Measurements from ENCODE around the gene TRIM40.

DNA sequence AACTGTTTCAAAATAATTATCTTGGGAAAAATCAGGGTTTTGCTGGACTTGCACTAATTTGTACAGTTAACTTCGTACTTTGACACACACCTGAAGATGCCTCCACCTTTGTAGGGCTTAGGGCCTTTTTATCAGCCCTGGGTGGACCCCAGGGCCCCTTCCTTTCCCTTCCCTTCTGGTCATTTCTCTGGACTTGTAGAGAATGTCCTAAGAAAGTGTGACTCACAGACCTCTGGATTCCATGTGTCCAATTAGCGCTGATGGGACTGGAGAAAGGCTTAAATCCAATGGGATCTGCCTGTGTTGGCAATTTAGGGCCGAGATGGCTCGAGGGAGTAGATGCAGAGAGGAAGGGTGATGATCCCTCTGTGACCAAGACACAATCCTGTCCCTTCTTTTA is 36.7 kb downstream of the TRIM40 start:
- TF ChIP-seq, protein P1, sequence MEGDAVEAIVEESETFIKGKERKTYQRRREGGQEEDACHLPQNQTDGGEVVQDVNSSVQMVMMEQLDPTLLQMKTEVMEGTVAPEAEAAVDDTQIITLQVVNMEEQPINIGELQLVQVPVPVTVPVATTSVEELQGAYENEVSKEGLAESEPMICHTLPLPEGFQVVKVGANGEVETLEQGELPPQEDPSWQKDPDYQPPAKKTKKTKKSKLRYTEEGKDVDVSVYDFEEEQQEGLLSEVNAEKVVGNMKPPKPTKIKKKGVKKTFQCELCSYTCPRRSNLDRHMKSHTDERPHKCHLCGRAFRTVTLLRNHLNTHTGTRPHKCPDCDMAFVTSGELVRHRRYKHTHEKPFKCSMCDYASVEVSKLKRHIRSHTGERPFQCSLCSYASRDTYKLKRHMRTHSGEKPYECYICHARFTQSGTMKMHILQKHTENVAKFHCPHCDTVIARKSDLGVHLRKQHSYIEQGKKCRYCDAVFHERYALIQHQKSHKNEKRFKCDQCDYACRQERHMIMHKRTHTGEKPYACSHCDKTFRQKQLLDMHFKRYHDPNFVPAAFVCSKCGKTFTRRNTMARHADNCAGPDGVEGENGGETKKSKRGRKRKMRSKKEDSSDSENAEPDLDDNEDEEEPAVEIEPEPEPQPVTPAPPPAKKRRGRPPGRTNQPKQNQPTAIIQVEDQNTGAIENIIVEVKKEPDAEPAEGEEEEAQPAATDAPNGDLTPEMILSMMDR (IDR thresholded peaks at IDR 0.05), result no peak
- no peak for TF ChIP-seq POLR2A (IDR thresholded peaks at IDR 0.05)
